Fibroblast of upper back skin (primary cell): ENCODE measurements around the gene CFB.
A peak's percentile ranks its signal among the peaks of the same experiment; 100 is the strongest.

Experiments
- DNase-seq: peaks from one replicate; pipeline ENCODE4 v3.0.0-alpha.2; 2013

The CFB gene

DNA sequence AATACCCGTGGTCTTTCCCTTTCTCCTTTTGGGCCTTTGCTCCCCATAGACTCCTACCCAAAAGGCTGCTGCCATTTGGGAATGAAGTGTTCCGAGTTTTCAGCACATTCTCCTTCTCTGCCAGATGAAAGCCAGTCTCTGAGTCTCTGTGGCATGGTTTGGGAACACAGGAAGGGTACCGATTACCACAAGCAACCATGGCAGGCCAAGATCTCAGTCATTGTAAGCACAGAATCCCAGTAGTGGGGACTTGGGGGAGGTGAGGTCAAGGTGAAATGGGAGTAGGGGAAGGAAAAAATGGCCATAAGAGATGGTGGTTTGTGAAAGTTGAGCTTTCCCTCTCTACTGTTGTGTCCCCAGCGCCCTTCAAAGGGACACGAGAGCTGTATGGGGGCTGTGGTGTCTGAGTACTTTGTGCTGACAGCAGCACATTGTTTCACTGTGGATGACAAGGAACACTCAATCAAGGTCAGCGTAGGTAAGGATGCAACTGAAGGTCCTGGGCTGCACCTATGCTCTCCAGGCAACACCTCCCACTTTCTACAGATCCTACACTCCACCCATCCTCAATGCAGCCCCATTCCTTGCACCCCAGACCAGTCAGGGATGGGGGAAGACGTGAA lies 4.1 kb downstream of the CFB start:
- DNase-seq: no peak

DNA sequence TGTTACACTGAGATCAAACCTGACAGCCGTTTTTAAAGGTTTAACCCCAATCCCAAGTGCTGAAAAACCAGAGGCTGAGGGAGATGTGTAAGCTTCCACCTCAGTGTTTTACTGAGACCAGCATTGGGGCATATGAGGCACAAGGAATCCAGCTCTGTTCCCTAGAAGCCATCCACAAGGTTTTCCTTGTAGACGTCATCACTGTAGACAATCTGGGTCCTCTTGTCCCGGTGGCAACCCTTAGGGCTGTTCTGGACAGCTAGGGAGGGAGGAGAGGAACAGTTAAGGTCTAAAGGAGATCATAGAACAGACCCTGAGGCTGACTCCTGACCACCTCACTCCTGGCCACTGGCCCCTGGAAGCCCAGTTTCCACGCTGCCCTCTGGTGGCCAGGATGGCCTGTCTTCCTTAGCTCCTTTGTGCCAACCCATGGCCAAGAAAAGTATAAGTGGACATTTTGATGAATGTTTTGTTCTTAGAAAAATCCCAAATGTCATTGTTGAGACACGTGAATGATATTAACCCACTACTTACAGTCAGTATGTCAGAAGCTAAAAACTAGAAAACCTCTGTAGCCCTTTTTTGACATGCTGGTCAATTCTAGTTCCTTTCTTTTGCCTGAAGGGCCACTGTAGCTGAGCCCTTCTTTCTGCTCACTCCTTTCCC lies 6.4 kb downstream of the CFB start:
- DNase-seq: peak; percentile 59

DNA sequence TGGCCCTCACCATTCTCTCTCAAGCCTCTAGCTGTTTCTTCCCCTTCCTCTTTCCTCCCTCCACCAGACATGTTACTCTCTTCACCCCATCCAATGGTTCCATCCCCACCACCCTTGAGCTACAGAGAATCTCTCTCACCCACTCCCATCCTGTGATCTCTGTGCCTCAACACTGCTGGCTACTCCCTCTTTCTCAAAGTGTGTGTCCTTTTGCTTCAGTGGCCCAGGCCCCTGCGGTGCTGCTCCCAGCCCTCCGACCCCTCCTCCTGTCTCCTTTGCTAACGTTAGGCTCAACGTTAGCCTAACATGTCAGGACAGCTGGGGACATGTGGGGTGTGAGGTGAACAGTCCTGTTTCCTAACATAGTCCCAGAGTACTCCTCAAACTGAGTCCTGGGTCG lies 7.0 kb downstream of the CFB start:
- no peak for DNase-seq

DNA sequence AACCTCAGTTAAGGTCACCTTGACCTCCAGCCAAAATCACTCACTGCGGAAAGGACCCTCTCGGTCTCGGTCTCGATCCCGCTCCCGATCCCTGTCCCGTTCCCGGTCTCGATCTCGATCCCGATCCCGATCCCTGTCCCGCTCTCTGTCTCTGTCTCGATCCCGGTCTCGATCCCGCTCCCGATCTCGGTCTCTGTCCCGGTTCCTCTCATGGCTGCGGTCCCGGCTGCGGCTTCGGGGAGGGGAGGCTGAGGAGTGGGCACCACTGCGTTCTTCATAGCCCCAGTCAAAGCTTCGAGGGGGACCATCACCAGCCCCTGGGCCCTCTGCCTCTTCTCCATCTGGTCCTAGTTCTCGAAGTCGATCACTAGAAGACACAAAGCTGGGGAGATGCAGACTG lies 8.6 kb downstream of the CFB start:
- DNase-seq: no peak

DNA sequence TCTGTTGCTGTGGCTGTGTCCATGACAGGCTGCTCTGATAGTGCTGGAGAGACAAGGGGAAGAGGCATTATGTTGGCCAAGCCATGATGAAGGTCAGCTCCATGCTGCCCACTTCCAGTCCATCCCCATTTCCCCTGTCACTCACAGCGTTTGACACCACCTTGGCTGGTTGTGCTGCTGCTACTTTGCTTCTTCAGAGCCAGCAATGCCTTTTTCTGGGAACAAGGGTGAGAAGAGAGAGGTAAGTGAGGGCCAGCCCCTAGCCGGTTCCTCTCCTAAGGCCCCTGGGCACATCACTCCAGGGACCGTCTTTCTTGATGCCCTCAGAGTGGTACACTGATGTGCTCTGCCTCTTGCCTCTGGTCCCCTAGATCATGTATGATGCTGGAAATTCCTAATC lies 10.9 kb downstream of the CFB start:
- DNase-seq: no peak

DNA sequence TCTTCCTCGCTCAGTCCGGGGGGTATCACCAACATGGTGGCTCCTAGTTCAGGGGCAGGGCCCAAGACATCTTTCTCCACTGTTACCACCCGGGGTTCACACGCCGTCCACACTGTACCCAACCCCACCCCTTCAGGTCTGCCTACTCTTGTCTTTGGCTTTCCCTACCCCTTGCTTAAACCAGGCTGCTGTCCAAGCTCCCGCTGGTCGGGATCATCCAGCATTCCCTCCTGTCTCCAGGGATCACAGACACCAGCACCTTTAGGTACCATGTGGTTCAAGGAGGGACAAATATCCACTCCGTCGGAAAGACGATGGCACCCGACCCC lies 12.5 kb downstream of the CFB start:
- no peak for DNase-seq

DNA sequence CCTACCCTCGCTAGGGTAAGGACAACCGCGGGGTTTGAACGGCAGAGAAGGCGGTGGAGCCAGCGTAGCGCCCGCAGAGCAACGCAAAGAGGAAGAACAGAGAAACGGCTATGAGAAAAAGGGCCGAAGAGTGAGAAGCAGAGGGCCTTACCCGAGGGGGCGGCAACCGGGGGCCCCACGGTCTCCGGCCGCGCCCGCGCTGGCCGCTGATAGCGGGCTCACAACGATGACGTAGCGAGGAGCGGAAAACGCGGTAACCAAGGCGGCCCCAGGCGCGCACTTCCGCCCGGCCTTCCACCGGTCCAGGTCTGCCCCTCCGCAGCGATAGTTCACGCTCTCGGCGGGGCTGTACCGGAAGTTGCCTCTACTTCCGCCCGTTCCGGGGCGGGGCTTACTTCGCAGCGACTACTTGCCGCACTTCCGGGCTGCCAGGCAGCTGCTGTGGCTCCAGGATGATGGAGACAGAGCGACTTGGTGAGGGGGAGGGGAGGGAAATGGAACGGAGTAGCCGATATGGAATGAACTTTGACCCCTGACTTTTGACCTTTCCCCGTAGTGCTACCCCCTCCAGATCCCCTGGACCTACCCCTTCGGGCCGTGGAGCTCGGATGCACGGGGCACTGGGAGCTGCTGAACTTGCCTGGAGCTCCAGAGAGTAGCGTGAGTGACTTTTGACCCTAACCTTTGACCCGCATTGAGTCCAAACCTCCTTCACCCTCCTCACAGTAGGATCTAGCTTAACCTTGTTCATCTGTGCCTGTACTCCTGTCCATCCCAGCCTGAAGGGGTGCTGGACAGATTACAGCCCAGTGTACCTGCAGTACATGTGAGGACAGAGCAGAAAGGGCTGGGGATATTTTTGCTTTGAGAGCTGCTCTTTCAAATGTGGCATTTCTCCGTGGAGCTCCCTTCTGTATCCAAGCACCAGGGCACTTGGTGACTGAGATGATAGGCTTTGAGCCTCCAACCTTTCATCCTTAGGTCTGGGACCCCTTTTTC lies 13.1 kb downstream of the CFB start, which contains the start of the genes NELFE and SKIC2:
Gene NELFE, minus strand, starts transcription at position 231 of the 999 bp plus-strand sequence. CDS start 525 bp downstream, outside the sequence.
Gene SKIC2, plus strand, starts transcription at position 435 of the 999 bp plus-strand sequence. Its CDS starts 18 bp downstream, at position 453.
- peak; percentile 98 for DNase-seq

DNA sequence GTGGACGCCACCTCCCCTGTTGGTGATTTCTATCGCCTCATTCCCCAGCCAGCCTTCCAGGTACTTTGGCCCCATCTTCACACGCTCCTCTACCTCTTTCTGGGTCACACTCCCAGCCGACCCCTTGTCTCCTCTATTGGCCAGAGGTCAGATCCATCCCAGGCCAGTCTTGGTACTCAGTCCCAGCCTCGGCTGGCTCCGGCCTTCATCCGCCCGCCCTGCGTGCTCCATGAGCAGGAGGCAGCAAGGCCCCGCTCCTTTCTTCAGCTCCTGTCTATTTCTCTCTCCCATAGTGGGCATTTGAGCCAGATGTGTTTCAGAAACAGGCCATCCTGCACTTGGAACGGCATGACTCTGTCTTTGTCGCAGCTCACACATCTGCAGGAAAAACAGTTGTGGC lies 15.7 kb downstream of the CFB start:
- DNase-seq: no peak

DNA sequence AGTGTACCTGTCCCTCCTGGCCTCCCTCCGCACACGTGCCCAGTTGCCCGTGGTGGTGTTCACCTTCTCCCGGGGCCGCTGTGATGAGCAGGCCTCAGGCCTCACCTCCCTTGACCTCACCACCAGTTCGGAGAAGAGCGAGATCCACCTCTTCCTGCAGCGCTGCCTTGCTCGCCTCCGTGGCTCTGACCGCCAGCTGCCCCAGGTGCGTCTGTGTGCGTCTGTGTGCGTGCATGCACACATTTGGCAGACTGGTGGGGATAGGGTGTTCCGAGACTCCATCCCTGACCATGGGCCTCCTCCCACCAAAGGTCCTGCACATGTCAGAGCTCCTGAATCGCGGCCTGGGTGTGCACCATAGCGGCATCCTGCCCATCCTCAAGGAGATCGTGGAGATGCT lies 18.0 kb downstream of the CFB start:
- no peak for DNase-seq

DNA sequence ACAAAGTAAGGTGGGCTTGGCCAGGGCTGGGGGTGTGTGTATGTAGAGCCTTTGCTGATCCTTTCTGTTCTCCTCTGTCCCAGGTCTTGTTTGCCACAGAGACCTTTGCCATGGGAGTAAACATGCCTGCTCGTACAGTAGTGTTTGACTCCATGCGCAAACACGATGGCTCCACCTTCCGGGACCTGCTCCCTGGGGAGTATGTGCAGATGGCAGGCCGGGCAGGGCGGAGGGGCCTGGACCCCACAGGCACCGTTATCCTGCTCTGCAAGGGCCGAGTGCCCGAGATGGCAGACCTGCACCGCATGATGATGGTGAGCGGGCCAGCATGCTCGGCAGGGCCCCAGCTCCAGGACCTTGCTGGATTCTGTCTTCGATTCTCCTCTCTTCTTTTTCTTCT lies 19.8 kb downstream of the CFB start:
- no peak for DNase-seq

DNA sequence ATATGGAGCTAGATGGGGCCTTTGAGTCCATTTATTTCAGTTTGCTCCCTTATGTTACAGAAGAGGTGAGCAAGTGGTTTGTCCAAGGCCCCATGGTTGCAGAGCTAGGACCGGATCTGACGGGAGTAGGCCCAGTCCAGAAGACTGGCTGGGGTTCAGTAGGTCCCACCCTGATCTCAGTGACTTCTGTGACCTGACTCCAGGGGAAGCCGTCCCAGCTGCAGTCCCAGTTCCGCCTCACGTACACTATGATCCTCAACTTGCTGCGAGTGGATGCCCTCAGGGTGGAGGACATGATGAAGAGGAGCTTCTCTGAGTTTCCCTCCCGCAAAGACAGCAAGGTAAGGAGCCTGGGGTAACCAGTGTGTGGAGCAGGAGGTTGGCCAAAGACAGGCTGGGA lies 20.6 kb downstream of the CFB start:
- no peak for DNase-seq

DNA sequence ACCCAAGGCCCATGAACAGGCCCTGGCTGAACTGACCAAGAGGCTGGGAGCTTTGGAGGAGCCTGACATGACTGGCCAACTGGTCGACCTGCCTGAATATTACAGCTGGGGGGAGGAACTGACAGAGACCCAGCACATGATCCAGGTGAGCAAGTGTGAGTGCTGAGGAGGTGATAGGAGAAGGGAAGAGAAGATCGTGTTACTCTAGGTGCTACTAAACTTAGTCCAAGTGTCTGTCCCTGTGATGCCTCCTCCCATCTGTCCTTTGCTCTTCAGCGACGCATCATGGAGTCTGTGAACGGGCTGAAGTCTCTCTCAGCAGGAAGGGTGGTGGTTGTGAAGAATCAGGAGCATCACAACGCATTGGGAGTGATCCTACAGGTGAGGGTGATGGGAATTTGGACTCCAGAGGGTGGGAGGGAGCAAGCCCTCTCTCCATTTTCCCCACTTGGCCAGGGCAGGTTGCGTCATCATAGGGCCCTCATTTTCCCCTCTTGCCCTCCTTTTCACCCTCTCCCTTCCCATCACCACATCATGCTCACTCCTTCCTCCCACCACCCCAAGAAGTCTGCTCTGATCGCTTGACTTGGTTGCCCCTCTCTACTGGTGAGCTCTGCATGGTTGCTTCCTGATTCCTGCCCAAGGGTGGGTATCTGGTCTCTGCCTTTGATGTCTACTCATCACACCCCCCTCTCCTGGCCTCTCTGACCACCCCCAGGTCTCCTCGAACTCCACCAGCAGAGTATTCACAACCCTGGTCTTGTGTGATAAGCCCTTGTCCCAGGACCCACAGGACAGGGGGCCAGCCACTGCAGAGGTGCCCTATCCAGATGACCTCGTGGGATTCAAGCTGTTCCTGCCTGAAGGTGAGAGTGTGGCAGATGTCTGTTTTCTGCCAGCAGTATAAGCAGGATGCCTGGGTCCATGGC lies 21.4 kb downstream of the CFB start:
- DNase-seq: no peak

DNA sequence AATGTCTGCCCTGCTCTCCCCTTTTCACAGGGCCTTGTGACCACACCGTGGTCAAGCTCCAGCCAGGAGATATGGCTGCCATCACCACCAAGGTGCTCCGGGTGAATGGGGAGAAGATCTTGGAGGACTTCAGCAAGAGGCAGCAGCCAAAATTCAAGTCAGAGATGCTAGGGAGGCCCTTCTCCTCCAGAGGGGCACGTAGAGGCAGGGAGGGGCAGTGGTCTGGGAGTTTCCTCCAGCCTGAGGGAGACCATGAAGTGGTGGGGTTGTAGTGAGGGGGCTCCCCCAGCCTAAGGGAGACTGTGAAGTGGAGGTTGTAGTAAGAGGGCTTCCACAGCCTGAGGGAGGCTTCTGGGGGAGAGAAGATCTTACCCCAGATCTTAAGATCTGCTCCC lies 22.0 kb downstream of the CFB start:
- DNase-seq: no peak

DNA sequence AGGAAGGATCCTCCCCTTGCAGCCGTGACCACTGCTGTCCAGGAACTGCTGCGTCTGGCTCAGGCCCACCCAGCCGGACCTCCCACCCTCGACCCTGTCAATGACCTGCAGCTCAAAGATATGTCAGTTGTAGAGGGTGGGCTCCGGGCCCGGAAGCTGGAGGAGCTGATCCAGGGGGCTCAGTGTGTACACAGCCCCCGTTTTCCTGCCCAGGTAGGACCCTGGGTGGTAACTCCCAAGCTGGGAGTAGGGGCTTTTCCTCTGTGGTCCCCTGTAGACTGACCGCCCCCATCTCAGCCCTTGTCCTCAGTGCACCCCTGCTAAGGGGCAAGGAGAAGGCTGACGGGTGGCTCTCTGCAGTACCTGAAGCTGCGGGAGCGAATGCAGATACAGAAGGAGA lies 22.4 kb downstream of the CFB start:
- no peak for DNase-seq

DNA sequence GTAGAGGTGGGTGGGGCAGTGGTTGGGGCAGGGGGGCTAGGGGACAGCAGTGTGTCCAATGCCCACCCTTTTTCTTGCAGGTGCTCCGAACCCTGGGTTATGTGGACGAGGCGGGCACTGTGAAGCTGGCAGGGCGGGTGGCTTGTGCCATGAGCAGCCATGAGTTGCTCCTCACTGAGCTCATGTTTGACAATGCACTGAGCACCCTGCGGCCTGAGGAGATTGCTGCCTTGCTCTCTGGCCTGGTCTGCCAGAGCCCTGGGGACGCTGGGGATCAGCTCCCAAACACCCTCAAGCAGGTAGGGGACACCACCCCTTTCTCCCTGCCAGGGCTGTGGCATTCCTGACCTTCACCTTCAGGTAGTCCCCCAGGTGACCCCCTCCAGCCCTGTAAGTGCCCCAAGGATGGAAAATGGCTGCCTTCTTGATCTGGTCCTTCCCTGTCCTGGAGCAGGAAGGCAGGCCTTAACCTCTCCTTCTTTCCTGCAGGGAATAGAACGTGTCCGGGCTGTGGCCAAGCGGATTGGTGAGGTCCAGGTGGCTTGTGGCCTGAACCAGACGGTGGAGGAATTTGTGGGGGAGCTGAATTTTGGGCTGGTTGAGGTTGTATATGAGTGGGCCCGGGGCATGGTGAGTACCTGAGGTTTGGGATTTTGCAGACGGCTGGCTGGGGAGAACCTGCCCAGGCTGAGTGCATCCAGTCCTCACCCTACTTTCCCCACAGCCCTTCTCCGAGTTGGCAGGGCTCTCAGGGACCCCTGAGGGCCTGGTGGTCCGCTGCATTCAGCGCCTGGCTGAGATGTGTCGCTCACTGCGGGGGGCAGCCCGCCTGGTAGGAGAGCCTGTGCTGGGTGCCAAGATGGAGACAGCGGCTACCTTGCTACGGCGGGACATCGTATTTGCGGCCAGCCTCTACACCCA lies 23.2 kb downstream of the CFB start:
- DNase-seq: no peak

DNA sequence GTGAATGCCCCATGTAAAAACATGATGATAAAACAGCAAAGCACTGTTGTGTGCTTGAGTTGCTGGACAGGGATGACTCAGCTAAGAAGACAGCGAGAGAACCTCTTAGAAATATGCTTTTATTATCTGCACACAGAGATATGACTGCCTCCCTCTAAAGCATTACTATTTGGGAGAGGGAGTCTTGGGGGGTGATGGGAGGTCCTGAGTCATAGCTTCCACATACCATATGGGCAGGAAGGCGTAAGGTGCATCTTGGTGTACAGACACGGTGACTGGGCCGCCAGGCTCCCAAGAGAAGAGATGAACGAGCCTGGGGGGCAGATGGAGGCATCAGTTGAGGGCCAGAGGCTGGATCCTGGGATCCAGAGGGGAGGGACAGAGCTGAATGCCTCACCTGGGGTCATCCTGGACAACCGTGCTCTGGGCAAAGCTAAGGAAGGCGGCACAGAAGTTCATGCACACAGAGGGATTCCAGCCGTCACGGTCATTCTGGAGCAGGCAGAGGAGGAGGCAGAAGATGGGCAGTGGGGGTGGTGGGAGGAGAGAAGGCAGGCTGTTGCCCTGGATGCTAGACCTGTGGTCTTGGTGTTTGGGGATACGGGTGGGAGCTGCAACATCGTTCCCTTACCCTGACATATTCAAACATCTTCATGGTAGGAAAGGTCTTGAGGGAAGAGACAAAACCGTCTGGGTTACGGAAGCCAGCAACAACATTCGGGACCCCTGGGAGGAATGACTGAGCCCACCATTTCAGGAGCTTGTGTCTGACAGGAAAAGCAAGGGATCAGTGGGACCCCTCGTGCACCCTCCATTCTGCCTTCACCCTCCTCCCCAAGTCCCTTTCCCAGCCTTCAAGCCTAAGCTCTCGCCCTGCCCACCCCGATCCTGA lies 24.1 kb downstream of the CFB start:
- DNase-seq: peak; percentile 10

DNA sequence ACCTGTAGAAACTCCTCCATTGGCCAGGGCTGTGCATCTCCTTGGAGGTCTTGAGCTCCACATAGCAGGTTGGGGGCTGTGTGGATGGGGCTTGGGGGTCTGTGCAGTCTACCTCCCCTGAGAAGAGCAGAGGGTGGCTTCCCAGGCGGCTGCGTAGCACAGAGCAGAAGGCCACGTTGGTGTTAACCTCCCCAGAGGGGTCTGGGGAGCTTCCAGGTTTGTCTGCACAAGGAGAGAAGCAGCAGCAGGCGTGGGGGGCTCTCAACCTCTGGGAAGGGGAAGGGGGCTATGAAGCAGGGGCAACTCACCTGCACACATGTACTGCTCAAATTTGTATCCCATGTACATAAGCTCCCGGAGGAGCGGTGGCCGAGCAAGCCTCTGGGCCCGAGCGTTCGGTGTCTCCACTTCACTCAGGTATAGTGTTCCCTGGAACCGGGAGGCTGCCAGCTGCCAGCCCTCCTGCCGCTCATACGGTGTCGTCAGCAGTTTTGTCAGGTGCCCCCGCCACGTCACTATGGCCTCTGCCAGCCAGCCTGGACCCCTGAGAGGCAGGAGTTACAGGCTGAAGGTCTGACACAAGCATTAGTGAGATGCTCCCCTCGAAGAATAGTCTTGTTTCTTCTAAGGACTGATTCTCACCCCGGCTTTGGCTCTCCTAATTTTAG lies 24.8 kb downstream of the CFB start:
- DNase-seq: no peak

DNA sequence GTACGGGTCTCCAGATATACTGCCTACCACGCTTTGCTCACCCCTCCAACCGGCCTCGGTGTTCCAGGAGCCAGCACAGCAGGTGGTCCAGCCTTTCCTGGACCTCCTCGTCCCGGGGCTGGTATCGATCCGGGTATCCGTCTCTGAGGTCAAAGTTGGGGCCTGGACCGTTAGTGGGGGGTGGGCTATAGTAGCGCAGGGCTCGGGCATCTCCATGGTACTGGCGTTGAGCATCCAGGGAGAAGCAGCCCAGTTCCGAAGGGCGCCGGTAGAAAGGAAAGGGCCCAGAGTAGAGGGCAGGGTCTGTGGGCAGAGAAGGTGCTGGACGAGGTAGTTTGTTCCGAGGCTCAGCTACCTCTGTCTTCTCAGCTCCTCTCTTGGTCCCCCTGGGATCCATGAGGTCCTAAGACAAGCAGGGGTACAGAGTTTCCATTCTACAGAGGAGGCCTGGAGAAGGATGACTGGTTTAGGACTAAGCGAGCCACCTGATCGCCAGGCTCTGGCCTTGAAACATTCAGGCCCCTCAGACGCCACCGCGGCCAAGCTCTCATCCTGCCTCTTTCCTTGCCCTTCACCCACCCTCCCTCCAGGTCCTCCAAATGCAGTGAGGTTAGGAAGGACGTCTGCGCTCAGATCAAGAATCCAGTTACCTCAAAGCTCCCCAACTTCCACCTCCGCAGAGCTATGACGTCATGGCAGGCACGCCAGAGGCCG lies 25.5 kb downstream of the CFB start:
- no peak for DNase-seq
